Gastrocnemius medialis (tissue), 4 donors: ENCODE data around the gene TYMP.

Source experiments
- POLR2A ChIP-seq, 2 donors: fragments of 450-650 bp; IDR thresholded peaks; one replicate each; pipeline ENCODE4 v1.6.1; 2017; ENCODE audit warnings: antibody characterized with exemption in 2 of 2, mild to moderate bottlenecking in 2 of 2, moderate library complexity in 2 of 2
- TF ChIP-seq, protein P1 (sequence below), 5 experiments: fragments of 450-650 bp in 3 of 5; fragments of 200-600 bp in 2 of 5; sonication (generic) in 2 of 5; IDR thresholded peaks in 4 of 5; conservative IDR thresholded peaks in 1 of 5; 1 replicate in 4 of 5; 2 replicates in 1 of 5; pipeline ENCODE4 v1.5.1; 2016 to 2019; ENCODE audit warnings: antibody characterized with exemption in 5 of 5, mild to moderate bottlenecking in 3 of 5, moderate library complexity in 3 of 5

DNA sequence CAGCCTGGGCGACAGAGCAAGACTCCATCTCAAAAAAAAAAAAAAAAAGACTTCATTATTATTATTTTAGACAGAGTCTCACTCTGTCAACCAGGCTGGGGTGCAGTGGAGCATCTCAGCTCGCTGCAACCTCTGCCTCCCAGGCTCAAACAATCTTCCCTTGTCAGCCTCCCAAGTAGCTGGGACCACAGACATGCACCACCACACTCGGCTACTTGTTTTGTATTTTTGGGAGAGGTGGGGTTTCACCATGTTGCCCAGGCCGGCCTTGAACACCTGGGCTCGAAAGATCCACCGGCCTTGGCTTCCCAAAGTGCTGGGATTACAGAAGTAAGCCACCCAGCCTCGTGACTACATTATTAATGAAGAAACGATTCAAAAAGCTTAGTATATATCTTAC lies 5.3 kb upstream of the TYMP start:
- TF ChIP-seq, protein P1, sequence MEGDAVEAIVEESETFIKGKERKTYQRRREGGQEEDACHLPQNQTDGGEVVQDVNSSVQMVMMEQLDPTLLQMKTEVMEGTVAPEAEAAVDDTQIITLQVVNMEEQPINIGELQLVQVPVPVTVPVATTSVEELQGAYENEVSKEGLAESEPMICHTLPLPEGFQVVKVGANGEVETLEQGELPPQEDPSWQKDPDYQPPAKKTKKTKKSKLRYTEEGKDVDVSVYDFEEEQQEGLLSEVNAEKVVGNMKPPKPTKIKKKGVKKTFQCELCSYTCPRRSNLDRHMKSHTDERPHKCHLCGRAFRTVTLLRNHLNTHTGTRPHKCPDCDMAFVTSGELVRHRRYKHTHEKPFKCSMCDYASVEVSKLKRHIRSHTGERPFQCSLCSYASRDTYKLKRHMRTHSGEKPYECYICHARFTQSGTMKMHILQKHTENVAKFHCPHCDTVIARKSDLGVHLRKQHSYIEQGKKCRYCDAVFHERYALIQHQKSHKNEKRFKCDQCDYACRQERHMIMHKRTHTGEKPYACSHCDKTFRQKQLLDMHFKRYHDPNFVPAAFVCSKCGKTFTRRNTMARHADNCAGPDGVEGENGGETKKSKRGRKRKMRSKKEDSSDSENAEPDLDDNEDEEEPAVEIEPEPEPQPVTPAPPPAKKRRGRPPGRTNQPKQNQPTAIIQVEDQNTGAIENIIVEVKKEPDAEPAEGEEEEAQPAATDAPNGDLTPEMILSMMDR (IDR thresholded peaks at IDR 0.05 in 4 of 5, conservative IDR thresholded peaks at IDR 0.05 in 1 of 5), result no peak
- no peak for TF ChIP-seq POLR2A (IDR thresholded peaks at IDR 0.05)
